ENCODE measurements around the gene STK32C. TPM values are rescaled to one million over a fixed set of nuclear protein-coding genes. Genes with fewer than 3 reads are reported as not detected.

The STK32C gene
- total and polyA plus RNA-seq, 8 donors: 3.3 to 13.2 (median 5.2) TPM

GRCh38 chr10:132258423-132258822 lies 49.3 kb downstream of the STK32C start:
- FAIRE-seq (no peak), DNase-seq (no peak), ATAC-seq (no peak)
- TF ChIP-seq, protein P1, sequence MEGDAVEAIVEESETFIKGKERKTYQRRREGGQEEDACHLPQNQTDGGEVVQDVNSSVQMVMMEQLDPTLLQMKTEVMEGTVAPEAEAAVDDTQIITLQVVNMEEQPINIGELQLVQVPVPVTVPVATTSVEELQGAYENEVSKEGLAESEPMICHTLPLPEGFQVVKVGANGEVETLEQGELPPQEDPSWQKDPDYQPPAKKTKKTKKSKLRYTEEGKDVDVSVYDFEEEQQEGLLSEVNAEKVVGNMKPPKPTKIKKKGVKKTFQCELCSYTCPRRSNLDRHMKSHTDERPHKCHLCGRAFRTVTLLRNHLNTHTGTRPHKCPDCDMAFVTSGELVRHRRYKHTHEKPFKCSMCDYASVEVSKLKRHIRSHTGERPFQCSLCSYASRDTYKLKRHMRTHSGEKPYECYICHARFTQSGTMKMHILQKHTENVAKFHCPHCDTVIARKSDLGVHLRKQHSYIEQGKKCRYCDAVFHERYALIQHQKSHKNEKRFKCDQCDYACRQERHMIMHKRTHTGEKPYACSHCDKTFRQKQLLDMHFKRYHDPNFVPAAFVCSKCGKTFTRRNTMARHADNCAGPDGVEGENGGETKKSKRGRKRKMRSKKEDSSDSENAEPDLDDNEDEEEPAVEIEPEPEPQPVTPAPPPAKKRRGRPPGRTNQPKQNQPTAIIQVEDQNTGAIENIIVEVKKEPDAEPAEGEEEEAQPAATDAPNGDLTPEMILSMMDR (IDR thresholded peaks at IDR 0.05): no peak
- Histone ChIP-seq H3K36me3 (no peaks in the 10 kb centered on the region), H3K27ac (no peak overlapping the region), H3K4me1 (no peaks in the 10 kb centered on the region), H3K4me3 (no peak overlapping the region), H3K9me3 (no peaks in the 10 kb centered on the region), H3K27me3 (no peaks in the 10 kb centered on the region)
- intact Hi-C loops (cut with DNase I): no loop called here
- WGBS, 2 donors: 84 to 91% methylated on average over 23 of the region's 23 CpGs

DNA sequence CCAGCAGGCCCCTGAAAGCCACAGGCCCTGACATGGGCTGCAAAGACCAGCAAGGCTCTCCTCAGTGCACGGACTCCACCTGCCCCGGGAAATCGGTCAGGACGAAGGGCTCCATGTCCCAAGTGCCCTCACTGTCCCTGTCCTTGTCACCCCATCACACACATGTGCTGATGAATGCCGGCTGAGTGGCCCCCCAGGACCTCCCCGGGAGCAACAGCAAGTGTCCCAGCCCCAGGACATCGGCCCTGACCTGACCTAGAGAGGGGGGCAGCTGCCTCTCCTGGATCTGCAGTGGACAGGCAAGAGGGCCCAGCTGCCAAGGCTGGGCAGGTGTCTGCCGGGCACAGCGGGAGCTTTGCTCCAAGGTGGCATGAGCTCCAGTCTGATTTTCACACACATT lies 49.8 kb downstream of the STK32C start:
- TF ChIP-seq, protein P1 (IDR thresholded peaks at IDR 0.05): no peak
- H3K9me3 ChIP-seq: no peaks in the 10 kb centered on the region
- intact Hi-C loops (cut with DNase I): no loop called here
- H3K27ac ChIP-seq: no peak overlapping the region
- DNase-seq: no peak
- FAIRE-seq: no peak
- no peak overlapping the region for H3K4me3 ChIP-seq
- ATAC-seq: no peak
- WGBS, 2 donors: 81 to 83% methylated on average over 9 of the region's 9 CpGs
- no peaks in the 10 kb centered on the region for H3K27me3 ChIP-seq
- no peaks in the 10 kb centered on the region for H3K4me1 ChIP-seq
- no peaks in the 10 kb centered on the region for H3K36me3 ChIP-seq

GRCh38 chr10:132257271-132257670 lies 50.5 kb downstream of the STK32C start:
- no peak for DNase-seq
- no peaks in the 10 kb centered on the region for H3K36me3 ChIP-seq
- ATAC-seq: no peak
- intact Hi-C loops (cut with DNase I): no loop called here
- WGBS, 2 donors: 77 to 87% methylated on average over 7 to 8 of the region's 8 CpGs
- no peaks in the 10 kb centered on the region for H3K9me3 ChIP-seq
- TF ChIP-seq, protein P1 (IDR thresholded peaks at IDR 0.05): no peak
- no peak overlapping the region for H3K4me3 ChIP-seq
- H3K4me1 ChIP-seq: no peaks in the 10 kb centered on the region
- H3K27me3 ChIP-seq: no peaks in the 10 kb centered on the region
- no peak overlapping the region for H3K27ac ChIP-seq
- FAIRE-seq: no peak

DNA sequence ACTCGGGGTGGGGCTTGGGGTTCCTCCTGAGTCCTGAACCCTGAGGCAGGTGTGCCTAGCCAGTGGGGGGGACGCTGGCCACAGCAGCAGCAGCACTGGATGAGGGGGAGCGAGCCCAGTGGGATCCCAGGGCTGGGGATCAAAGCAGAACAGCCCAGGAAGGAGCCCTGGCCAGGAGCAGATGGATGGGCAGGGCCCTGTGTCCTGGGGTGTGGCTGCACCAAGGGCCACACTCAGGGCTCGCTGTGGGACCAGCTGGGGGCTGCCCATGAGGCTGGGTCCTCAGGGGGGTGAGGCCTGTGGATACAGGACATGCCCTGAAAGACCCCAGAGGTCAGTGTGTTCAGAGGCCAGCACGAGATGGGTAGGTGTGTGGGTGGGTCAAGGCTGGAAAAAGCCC lies 50.9 kb downstream of the STK32C start:
- H3K27me3 ChIP-seq: no peaks in the 10 kb centered on the region
- intact Hi-C loops (cut with DNase I): no loop called here
- no peak overlapping the region for H3K4me3 ChIP-seq
- DNase-seq (no peak), FAIRE-seq (no peak), ATAC-seq (no peak)
- TF ChIP-seq, protein P1 (IDR thresholded peaks at IDR 0.05): no peak
- no peaks in the 10 kb centered on the region for H3K4me1 ChIP-seq
- 65 to 66% methylated on average over 5 of the region's 5 CpGs for WGBS, 2 donors
- H3K9me3 ChIP-seq: no peaks in the 10 kb centered on the region
- no peak overlapping the region for H3K27ac ChIP-seq
- no peaks in the 10 kb centered on the region for H3K36me3 ChIP-seq

GRCh38 chr10:132255489-132256344 lies 52.0 kb downstream of the STK32C start:
- DNase-seq: no peak
- no peaks in the 10 kb centered on the region for H3K27me3 ChIP-seq
- intact Hi-C loops (cut with DNase I): no loop called here
- WGBS, 2 donors: 73 to 83% methylated on average over 18 to 23 of the region's 23 CpGs
- no peak for ATAC-seq
- FAIRE-seq: no peak
- no peak overlapping the region for H3K4me3 ChIP-seq
- H3K27ac ChIP-seq: no peak overlapping the region
- TF ChIP-seq, protein P1 (IDR thresholded peaks at IDR 0.05): no peak
- no peaks in the 10 kb centered on the region for H3K9me3 ChIP-seq
- H3K4me1 ChIP-seq: no peaks in the 10 kb centered on the region
- no peaks in the 10 kb centered on the region for H3K36me3 ChIP-seq

All from pancreas (tissue), 10 donors.